ENCODE data around the gene CFAP74.
"Not testable (repeated sequence)": the region's sequence is repeated elsewhere in the genome, so short reads cannot be mapped to it uniquely, and the experiment has no call there.

Gene CFAP74

DNA sequence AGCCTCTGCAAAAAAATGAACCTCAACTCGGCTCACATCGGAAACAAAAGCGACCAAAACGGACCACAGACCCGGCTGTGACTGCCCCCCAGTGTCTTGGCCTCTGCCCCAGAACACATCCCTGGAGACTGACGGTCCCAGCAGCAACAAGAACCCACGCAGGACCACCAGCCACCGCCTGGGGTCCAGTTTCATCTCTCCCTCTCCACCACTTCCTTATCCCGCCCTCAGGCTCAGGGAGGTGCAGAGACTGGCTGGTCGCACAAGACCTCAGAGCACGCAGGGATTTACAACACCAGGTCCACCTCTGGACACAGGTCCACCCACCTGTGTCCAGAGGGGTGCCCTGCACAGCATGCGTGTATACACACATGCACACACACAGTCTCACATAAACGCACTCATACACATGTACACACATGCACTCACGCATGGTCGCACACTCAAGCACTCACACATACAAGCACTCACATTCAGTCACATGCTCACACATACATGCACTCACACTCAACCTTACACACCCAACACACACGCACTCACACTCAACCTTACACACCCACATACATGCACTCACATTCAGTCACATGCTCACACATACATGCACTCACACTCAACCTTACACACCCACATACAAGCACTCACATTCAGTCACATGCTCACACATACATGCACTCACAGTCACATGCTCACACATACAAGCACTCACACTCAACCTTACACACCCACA, 65.9 kb downstream of the CFAP74 start:
- no peak for DNase-seq (ENCODE audit: extremely low read depth, low read depth)
- TF ChIP-seq, protein P1, sequence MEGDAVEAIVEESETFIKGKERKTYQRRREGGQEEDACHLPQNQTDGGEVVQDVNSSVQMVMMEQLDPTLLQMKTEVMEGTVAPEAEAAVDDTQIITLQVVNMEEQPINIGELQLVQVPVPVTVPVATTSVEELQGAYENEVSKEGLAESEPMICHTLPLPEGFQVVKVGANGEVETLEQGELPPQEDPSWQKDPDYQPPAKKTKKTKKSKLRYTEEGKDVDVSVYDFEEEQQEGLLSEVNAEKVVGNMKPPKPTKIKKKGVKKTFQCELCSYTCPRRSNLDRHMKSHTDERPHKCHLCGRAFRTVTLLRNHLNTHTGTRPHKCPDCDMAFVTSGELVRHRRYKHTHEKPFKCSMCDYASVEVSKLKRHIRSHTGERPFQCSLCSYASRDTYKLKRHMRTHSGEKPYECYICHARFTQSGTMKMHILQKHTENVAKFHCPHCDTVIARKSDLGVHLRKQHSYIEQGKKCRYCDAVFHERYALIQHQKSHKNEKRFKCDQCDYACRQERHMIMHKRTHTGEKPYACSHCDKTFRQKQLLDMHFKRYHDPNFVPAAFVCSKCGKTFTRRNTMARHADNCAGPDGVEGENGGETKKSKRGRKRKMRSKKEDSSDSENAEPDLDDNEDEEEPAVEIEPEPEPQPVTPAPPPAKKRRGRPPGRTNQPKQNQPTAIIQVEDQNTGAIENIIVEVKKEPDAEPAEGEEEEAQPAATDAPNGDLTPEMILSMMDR (IDR thresholded peaks at IDR 0.05; ENCODE audit: low read depth, low read length), result no peak

DNA sequence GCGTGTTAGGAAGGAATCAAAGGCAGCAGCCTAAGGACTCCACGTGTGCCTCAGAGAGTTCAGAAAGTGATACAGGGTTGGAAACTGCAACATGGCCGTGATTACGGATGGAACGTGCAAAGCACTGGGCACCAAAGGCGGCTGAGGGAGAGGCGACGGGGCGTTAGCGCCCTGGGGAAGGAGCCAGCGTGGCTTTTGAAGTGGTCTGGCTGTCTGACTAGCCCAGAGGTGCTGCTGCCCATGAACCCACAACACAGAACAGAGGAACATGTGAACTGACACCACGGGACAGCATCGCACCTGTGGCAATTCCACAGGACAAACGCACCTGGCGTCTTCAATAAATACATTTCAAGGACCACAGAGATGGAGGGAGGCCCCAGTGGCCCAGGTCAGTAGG, 66.5 kb downstream of the CFAP74 start:
- TF ChIP-seq, protein P1 (IDR thresholded peaks at IDR 0.05; ENCODE audit: low read depth, low read length), result no peak
- no peak for DNase-seq (ENCODE audit: extremely low read depth, low read depth)

GRCh38 chr1:1934848-1935247, 68.7 kb downstream of the CFAP74 start:
- DNase-seq (ENCODE audit: extremely low read depth, low read depth), result not testable (repeated sequence)

GRCh38 chr1:1929639-1930545, 73.7 kb downstream of the CFAP74 start:
- no peak for DNase-seq (ENCODE audit: extremely low read depth, low read depth)
- TF ChIP-seq, protein P1 (IDR thresholded peaks at IDR 0.05; ENCODE audit: low read depth, low read length), result no peak

- DNase-seq (ENCODE audit: extremely low read depth, low read depth), result no peak
Measured at GRCh38 chr1:1929102-1929638, 74.4 kb downstream of the CFAP74 start.

DNA sequence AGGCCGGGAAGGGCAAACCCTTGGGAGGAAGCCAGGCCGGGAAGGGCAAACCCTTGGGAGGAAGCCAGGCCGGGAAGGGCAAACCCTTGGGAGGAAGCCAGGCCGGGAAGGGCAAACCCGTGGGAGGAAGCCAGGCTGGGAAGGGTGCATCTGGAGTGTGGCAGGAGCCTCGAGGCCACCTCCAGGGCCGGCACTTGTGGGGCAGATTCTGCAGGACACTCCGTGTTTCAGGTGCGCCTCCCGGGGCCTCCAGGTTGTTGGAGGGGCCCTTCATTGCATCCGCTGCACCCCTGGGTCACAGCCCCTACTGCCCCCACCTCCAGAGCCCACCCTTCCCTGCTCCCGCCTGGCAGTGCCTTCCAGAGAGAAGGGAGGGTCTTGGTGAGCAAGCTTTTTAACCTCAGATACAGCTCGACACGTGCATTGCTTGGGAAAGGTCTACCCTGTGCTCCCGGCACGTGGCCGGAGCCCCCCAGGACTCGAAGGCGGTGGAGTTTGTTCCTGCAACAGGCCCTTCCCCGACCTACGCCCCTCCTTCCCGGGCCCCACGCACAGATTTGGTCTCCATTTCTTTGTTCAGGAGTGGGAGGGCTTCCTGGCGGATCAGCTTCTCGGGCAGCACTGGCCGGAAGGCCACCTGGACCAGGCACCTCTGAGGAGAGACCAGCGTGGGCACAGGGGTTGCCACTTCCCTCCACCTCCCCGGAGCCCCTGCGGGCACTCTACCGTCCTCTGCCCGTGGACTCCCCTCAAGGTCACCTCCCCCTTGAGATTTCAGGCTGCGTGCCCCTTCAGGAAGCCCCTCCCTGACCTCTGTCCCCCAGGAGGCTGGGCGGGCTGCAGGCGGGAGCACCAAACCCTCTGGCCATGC, 75.1 kb downstream of the CFAP74 start:
- no peak for DNase-seq (ENCODE audit: extremely low read depth, low read depth)
- TF ChIP-seq, protein P1 (IDR thresholded peaks at IDR 0.05; ENCODE audit: low read depth, low read length), result no peak

More at GRCh38 chr1:1929102-1929638, 74.4 kb downstream of the CFAP74 start:
- TF ChIP-seq, protein P1 (IDR thresholded peaks at IDR 0.05; ENCODE audit: low read depth, low read length), result no peak

- TF ChIP-seq, protein P1 (IDR thresholded peaks at IDR 0.05; ENCODE audit: low read depth, low read length), result no peak
- DNase-seq (ENCODE audit: extremely low read depth, low read depth), result no peak
Measured at GRCh38 chr1:1927751-1928150, 75.8 kb downstream of the CFAP74 start.

Data from AG09319 (cell line).